ENCODE data around the gene PNMA6E.

PNMA6E gene

GRCh38 chrX:153401133-153401764 lies at the start of gene PNMA6E:
PNMA6E (minus strand) TSS chrX:153401350; CDS start chrX:153398849, 2,501 bp downstream.
- DNase-seq (ENCODE audit: low spot score) = no peak

GRCh38 chrX:153450949-153451277 lies 49.8 kb upstream of the PNMA6E start:
- DNase-seq (ENCODE audit: low spot score) = no peak

GRCh38 chrX:153450114-153450948 lies 49.2 kb upstream of the PNMA6E start:
- DNase-seq (ENCODE audit: low spot score) = no peak

GRCh38 chrX:153449368-153450113 lies 48.4 kb upstream of the PNMA6E start:
- no peak for DNase-seq (ENCODE audit: low spot score)

GRCh38 chrX:153448556-153449367 lies 47.6 kb upstream of the PNMA6E start:
- DNase-seq (ENCODE audit: low spot score) = no peak

- DNase-seq (ENCODE audit: low spot score) = no peak
These were observed 46.4 kb upstream of the PNMA6E start for GRCh38 chrX:153447581-153447960.

- DNase-seq (ENCODE audit: low spot score) = no peak
These were observed 45.9 kb upstream of the PNMA6E start for GRCh38 chrX:153446950-153447580.

- DNase-seq (ENCODE audit: low spot score) = no peak
These were observed 45.4 kb upstream of the PNMA6E start for GRCh38 chrX:153446636-153446936.

GRCh38 chrX:153445856-153446635 lies 44.9 kb upstream of the PNMA6E start, which contains the start of gene TREX2:
TREX2 (minus strand) TSS chrX:153446056; CDS start chrX:153445430, 626 bp downstream.
- DNase-seq (ENCODE audit: low spot score) = no peak

GRCh38 chrX:153445106-153445855 lies 44.1 kb upstream of the PNMA6E start:
- no peak for DNase-seq (ENCODE audit: low spot score)

GRCh38 chrX:153444333-153445011 lies 43.3 kb upstream of the PNMA6E start:
- DNase-seq (ENCODE audit: low spot score) = no peak

GRCh38 chrX:153443476-153444332 lies 42.6 kb upstream of the PNMA6E start:
- no peak for DNase-seq (ENCODE audit: low spot score)

GRCh38 chrX:153442463-153442862 lies 41.3 kb upstream of the PNMA6E start:
- no peak for DNase-seq (ENCODE audit: low spot score)

- DNase-seq (ENCODE audit: low spot score) = no peak
These were observed 40.8 kb upstream of the PNMA6E start for GRCh38 chrX:153441981-153442380.

GRCh38 chrX:153441296-153441695 lies 40.1 kb upstream of the PNMA6E start:
- no peak for DNase-seq (ENCODE audit: low spot score)

GRCh38 chrX:153440556-153441135 lies 39.5 kb upstream of the PNMA6E start:
- DNase-seq (ENCODE audit: low spot score) = no peak

- DNase-seq (ENCODE audit: low spot score) = no peak
These were observed 38.8 kb upstream of the PNMA6E start for GRCh38 chrX:153439977-153440376.

- peak; percentile 47 for DNase-seq (ENCODE audit: low spot score)
These were observed 37.4 kb upstream of the PNMA6E start for GRCh38 chrX:153438532-153438931.

Measured in Ammon's horn (tissue), 1 donor.